GM20000 (cell line): ENCODE measurements around the gene ARMC9.

Experiments
- DNase-seq: peaks from one replicate; pipeline ENCODE4 v3.0.0; 2012; ENCODE audit warnings: low spot score
- CTCF ChIP-seq: IDR thresholded peaks from 2 replicates; pipeline ENCODE4 v1.5.1; 2012; ENCODE audit warnings: mild to moderate bottlenecking, control low read depth; ENCODE audit errors: extremely low read depth, missing control alignments

The ARMC9 gene

GRCh38 chr2:231321556-231322334 lies 123.3 kb downstream of the ARMC9 start:
- no peak for TF ChIP-seq CTCF
- DNase-seq = no peak

GRCh38 chr2:231323316-231323715 lies 124.9 kb downstream of the ARMC9 start:
- no peak for DNase-seq
- TF ChIP-seq CTCF = no peak

GRCh38 chr2:231325826-231326225 lies 127.4 kb downstream of the ARMC9 start:
- no peak for DNase-seq
- TF ChIP-seq CTCF = no peak

GRCh38 chr2:231326404-231326803 lies 128.0 kb downstream of the ARMC9 start:
- DNase-seq = no peak
- TF ChIP-seq CTCF = no peak

GRCh38 chr2:231330311-231330710 lies 131.9 kb downstream of the ARMC9 start:
- TF ChIP-seq CTCF = no peak
- no peak for DNase-seq

GRCh38 chr2:231331533-231331932 lies 133.1 kb downstream of the ARMC9 start:
- no peak for DNase-seq
- no peak for TF ChIP-seq CTCF

GRCh38 chr2:231332388-231332787 lies 134.0 kb downstream of the ARMC9 start:
- no peak for DNase-seq
- TF ChIP-seq CTCF = no peak
